Suprapubic skin (tissue), 4 donors: ENCODE measurements around the gene TRA2B. TPM values are rescaled to one million over a fixed set of nuclear protein-coding genes. Genes with fewer than 3 reads are reported as not detected.
A peak's percentile ranks its signal among the peaks of the same experiment; 100 is the strongest.

Experiments
- DNase-seq, 2 donors: peaks; one replicate each; pipeline ENCODE4 v3.0.0-alpha.2; 2019; ENCODE audit warnings: low spot score in 2 of 2
- H3K27ac ChIP-seq: fragments of 200-600 bp; sonication (generic); one replicate; pipeline ENCODE4 v1.5.1; 2019
- H3K27me3 ChIP-seq: fragments of 200-600 bp; sonication (generic); one replicate; pipeline ENCODE4 v1.5.1; 2019
- H3K36me3 ChIP-seq: fragments of 200-600 bp; sonication (generic); one replicate; pipeline ENCODE4 v1.5.1; 2019
- H3K4me1 ChIP-seq: fragments of 200-600 bp; sonication (generic); one replicate; pipeline ENCODE4 v1.5.1; 2019
- H3K4me3 ChIP-seq: fragments of 200-600 bp; sonication (generic); one replicate; pipeline ENCODE4 v1.5.1; 2019; ENCODE audit warnings: mild to moderate bottlenecking
- H3K9me3 ChIP-seq: fragments of 200-600 bp; sonication (generic); one replicate; pipeline ENCODE4 v1.5.1; 2019
- CTCF ChIP-seq, 2 donors: fragments of 200-600 bp in 1 of 2; fragments of 450-650 bp in 1 of 2; sonication (generic) in 1 of 2; IDR thresholded peaks; one replicate each; pipeline ENCODE4 v1.5.1; 2016 to 2019; ENCODE audit warnings: antibody characterized with exemption in 2 of 2, mild to moderate bottlenecking in 1 of 2, moderate library complexity in 1 of 2
- EP300 ChIP-seq: sonication (generic); formaldehyde crosslinking; IDR thresholded peaks from one replicate; pipeline ENCODE4 v1.6.1; 2017; ENCODE audit warnings: antibody characterized with exemption
- POLR2A ChIP-seq, 2 donors: fragments of 450-650 bp; IDR thresholded peaks; one replicate each; pipeline ENCODE4 v1.6.1; 2017; ENCODE audit warnings: antibody characterized with exemption in 2 of 2, mild to moderate bottlenecking in 2 of 2, moderate library complexity in 2 of 2
- POLR2AphosphoS5 ChIP-seq, 3 donors: sonication (generic); formaldehyde crosslinking; IDR thresholded peaks; one replicate each; pipeline ENCODE4 v1.6.1; 2017; ENCODE audit warnings: antibody characterized with exemption in 3 of 3
- WGBS: methylation state at CpG from one replicate; pipeline ENCODE4 v1.1.5; 2018; 5-methylcytosine and 5-hydroxymethylcytosine counted together
- total RNA-seq, 4 donors: library from RNA; depleted of rRNA; stranded (reverse); fragments of >200 nt; gene quantifications; one replicate each; pipeline ENCODE4 v1.1.0, GENCODE V29; 2016

TRA2B gene
- total RNA-seq, 4 donors from 2014 or later, result 149 to 410 (median 231) TPM

GRCh38 chr3:185934767-185935464 lies 2.9 kb downstream of the TRA2B start:
- Histone ChIP-seq H3K36me3 (no peaks in the 10 kb centered on the region), H3K9me3 (no peaks in the 10 kb centered on the region), H3K27ac (no peak overlapping the region), H3K27me3 (no peaks in the 10 kb centered on the region), H3K4me3 (peak overlapping the region; percentile 98), H3K4me1 (peaks cover 63% of the 10 kb centered on the region)
- no peak for TF ChIP-seq EP300
- TF ChIP-seq POLR2AphosphoS5 (IDR thresholded peaks at IDR 0.05), result no peak
- TF ChIP-seq POLR2A (IDR thresholded peaks at IDR 0.05), result no peak
- TF ChIP-seq CTCF (IDR thresholded peaks at IDR 0.05), result no peak
- WGBS, result 5% methylated on average over 8 of the region's 8 CpGs
- no peak for DNase-seq

- H3K4me1 ChIP-seq, result peaks cover 70% of the 10 kb centered on the region
- peak overlapping the region; percentile 98 for H3K4me3 ChIP-seq
- no peaks in the 10 kb centered on the region for H3K9me3 ChIP-seq
- no peak for TF ChIP-seq POLR2AphosphoS5 (IDR thresholded peaks at IDR 0.05)
- no peak for TF ChIP-seq EP300
- TF ChIP-seq POLR2A (IDR thresholded peaks at IDR 0.05), result no peak
- no peaks in the 10 kb centered on the region for H3K36me3 ChIP-seq
- WGBS, result 3% methylated on average over 6 of the region's 6 CpGs
- H3K27ac ChIP-seq, result no peak overlapping the region
- DNase-seq, result no peak
- no peaks in the 10 kb centered on the region for H3K27me3 ChIP-seq
Measured at GRCh38 chr3:185934174-185934557, 3.6 kb downstream of the TRA2B start.

GRCh38 chr3:185933374-185934173 lies 4.2 kb downstream of the TRA2B start:
- TF ChIP-seq CTCF (IDR thresholded peaks at IDR 0.05) (no peak), EP300 (no peak), POLR2AphosphoS5 (IDR thresholded peaks at IDR 0.05) (no peak), POLR2A (IDR thresholded peaks at IDR 0.05) (no peak)
- H3K27ac ChIP-seq, result no peak overlapping the region
- DNase-seq, result no peak
- peak overlapping the region; percentile 98 for H3K4me3 ChIP-seq
- no peaks in the 10 kb centered on the region for H3K36me3 ChIP-seq
- H3K4me1 ChIP-seq, result peaks cover 76% of the 10 kb centered on the region
- H3K9me3 ChIP-seq, result no peaks in the 10 kb centered on the region
- H3K27me3 ChIP-seq, result no peaks in the 10 kb centered on the region

GRCh38 chr3:185931777-185932612 lies 5.8 kb downstream of the TRA2B start:
- 9% methylated on average over 8 of the region's 8 CpGs for WGBS
- no peaks in the 10 kb centered on the region for H3K9me3 ChIP-seq
- H3K27me3 ChIP-seq, result no peaks in the 10 kb centered on the region
- DNase-seq, result no peak
- H3K36me3 ChIP-seq, result no peaks in the 10 kb centered on the region
- no peak overlapping the region for H3K27ac ChIP-seq
- peaks cover 89% of the 10 kb centered on the region for H3K4me1 ChIP-seq
- peak overlapping the region; percentile 98 for H3K4me3 ChIP-seq
- no peak for TF ChIP-seq EP300
- TF ChIP-seq POLR2A (IDR thresholded peaks at IDR 0.05), result no peak
- TF ChIP-seq POLR2AphosphoS5 (IDR thresholded peaks at IDR 0.05), result no peak
- no peak for TF ChIP-seq CTCF (IDR thresholded peaks at IDR 0.05)

GRCh38 chr3:185930393-185931107 lies 7.3 kb downstream of the TRA2B start:
- peak overlapping the region; percentile 98 for H3K4me3 ChIP-seq
- no peaks in the 10 kb centered on the region for H3K9me3 ChIP-seq
- H3K27me3 ChIP-seq, result no peaks in the 10 kb centered on the region
- TF ChIP-seq EP300, result no peak
- no peak for TF ChIP-seq CTCF (IDR thresholded peaks at IDR 0.05)
- no peak for TF ChIP-seq POLR2A (IDR thresholded peaks at IDR 0.05)
- TF ChIP-seq POLR2AphosphoS5 (IDR thresholded peaks at IDR 0.05), result no peak
- no peak overlapping the region for H3K27ac ChIP-seq
- H3K36me3 ChIP-seq, result peaks cover 9% of the 10 kb centered on the region
- peaks cover 98% of the 10 kb centered on the region for H3K4me1 ChIP-seq
- DNase-seq, result no peak
- 59% methylated on average over 3 of the region's 3 CpGs for WGBS
